ENCODE measurements around the gene TNFSF15.

The TNFSF15 gene

DNA sequence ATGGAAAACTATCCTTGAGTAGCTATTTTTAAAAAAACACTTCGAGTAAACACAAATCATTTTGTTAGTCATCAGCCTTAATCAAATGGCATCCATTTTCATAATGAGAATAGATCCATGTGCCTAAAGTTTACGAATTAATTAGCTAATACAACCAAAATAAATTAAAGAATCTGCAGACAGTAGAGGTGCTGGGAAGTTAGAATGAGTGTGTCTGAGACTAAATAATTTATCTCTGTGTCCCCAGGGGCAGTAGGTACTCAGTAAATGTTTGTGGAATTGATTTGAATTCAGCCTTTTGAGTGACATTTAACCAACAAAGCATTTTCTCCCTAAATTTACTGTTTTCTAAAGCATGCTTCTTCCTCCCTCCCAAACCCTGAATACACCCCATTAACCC is 18.6 kb downstream of the TNFSF15 start:
- no peak for DNase-seq

DNA sequence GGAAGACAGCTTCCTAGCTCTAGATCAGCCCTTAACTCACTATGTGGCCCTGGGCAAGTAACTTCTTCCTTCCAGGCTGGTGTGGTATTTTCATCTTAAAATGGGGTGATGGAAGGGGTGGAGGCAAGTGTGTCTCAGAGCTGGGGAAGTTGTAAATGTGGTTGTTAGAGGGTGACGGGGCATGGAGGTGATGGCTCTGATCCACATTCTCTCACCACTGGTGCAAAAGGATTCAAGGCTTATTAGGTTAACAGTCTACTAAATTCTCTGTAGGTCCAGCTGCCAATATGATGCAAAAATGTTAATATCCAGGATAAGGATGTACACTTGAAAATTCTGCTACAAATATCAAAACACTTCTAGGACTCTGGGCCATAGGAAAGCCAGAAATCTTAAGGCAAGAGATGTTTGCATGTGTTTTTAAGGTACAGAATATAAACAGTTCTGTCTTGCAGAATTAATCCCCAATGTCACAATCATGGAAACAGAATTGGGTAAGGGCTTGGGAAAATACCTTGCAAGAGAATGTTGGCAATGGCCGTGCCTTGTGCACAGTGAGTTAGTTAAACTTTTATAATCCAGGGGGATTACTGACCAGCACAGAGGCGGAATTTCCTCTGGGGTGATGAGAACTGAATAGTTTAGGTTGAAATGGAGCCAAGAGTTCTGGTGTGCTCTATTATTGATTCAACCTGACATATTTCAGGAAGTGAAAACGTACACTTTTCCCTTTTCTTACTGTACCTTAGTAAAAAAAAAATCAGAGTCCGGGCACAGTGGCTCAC is 19.8 kb downstream of the TNFSF15 start:
- DNase-seq, result no peak

DNA sequence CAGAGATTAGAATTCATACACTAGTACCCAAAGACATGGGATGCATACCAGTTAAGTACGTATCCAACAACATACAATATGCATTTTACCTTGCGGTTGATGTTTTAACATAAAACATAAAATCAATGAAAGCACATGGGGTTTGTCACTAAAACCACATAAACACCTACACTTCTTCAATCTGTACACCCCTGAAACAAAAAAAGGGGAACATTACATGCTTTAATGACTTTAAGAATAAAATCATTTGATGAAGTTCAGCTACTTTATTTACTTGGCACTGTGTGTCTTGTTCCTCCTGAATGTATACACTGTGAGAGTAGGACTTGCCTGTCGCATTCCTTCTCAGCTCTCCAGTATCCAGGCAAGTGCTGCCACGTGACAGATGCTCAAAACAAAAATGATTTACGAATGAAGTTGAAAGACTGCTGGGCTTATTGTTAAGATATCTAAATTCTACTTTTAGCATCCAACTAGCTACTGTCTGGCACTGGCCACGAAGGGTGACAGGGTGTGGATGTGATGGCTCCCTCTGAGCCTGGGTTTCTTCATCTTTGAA is 21.0 kb downstream of the TNFSF15 start:
- DNase-seq, result no peak

DNA sequence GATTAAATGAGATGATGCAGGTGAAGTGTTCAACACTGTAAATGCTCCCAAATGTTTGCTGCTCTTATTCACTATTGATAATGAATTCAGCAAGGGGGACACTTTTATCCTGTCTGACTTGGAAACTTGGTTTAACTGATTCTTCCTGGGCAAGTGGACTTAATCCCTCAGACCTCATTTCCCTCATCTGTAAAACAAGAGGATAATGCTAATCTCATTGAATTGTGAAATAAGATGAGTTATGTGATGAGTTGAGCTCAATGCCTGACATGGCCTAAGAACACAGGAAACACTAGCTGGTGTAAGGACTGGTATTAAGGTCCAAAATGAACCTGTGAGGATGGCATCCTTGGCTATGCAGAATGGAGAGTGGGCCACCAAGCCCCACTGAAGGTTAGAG is 23.3 kb downstream of the TNFSF15 start:
- no peak for DNase-seq

DNA sequence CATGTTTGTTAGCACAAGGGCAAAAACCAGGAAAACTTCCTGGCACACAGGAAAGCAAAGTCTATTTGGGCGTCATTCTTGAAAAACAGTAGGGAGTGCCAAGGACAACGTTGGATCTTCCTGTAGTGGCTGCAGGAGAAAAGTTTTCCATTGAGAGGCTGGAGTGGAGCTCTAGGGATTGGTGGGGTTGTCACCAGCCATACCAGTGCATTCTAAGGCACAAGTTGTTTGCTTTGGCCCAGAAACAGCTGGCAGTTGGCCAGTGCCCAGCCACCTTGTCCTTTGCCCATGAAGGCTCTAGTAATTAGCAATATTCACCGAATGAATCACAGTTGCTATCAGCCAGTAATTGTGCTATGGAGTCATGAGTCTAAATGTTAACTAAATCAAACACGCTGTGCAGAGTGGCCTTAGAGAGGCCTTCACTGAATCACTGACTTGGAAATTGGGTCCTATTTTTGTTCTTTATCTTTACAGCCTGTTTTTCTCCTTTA is 26.4 kb downstream of the TNFSF15 start:
- no peak for DNase-seq

DNA sequence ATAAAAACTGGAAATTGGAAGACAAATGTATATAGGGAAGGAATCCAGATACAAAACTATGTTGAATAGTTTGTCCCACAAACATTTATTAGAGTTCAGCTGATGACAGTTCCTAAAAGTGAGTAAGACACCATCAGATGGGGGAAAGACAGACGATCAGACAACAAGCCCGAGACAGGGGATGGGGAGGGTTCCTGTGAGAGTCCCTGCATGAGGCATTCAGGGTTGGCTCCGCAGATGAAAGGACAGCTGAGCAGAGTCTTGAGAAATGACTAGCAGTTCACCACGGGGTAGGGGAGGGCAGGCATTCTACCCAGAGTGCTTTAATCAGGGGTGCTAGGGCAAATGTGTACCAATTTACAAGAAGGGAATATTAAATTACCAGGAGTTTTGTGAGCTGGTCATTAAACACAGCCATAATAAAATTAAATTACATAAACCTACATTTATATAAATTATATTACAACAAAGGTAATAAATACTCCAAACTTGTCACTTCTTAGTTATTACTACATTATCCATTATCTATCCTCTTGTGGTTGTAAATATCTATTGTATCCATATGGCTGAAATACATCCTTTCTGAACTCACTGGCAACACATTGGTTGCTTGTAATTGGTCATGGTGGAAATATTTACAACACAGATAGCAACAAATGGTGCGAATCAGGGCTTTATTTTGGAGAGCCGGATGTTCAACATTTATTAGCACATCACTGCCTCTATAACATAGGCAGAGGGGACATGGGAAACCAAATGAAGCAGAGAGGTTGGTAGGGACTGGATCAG is 27.8 kb downstream of the TNFSF15 start:
- no peak for DNase-seq

DNA sequence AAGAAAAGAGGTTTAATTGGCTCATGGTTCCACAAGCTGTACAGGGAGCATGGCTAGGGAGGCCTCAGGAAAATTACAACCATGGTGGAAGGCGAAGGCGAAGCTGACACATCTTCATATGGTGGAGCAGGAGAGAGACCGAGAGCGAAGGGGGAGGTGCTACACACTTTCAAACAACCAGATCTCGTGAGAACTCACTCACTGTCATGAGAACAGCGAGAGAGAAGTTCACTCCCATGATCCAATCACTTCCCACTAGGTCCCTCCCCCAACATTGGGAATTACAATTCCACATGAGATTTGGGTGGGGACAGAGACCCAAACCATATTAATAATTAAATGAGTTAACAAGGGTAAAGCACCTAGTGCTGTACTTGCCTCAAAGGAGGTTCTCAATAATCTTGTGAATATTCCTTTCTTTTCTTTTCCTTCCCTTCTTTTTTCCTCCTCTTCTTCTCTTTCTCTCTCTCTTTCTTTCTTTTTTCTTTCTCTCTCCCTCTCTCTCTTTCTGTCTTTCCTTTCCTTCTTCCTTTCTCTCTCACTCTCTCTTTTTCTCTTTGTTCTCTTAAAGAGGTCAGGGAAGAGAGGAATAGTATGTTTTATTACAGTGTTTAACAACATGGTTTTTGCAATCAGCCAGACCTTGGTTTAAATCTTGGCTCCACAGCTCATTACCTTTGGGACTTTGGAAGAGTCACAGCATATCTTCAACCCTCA is 29.0 kb downstream of the TNFSF15 start:
- DNase-seq, result no peak

DNA sequence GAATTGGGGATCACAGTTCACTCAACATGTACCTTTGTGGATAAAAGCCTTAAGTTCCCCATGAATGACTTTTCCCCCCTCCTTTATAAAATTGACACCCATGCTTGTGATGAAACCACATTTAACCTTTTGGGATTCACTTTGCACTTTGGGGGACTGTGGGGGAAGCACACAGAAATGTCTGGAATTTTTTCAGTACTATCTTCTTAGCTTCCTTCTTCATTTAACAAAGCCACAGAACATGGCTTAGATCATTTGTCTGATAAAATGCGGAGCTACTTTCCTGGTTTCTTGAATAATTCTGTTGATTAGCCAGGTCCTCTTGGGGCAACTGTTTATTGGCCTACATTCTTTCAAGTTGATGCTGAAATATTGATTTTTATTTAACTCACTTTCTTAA is 29.9 kb downstream of the TNFSF15 start:
- no peak for DNase-seq

DNA sequence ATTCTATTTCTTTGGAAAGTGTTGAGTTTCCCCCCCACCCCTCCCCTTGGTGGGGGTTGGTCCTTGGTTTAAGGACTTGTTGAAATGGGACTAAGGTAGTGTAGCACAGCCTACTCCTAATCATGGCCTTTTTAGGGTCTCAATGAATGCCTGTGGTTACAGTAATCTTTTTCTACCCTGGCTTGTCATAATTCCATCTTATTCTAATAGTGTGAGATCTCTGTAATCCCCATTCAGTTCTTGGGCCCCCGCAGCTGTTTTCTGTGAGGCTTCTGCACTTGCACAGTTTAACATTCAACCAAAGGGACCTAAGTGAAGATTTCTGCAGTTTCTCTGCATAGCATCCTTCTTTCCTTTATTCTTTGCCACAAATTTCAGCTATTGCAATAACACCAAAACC is 30.7 kb downstream of the TNFSF15 start:
- no peak for DNase-seq

DNA sequence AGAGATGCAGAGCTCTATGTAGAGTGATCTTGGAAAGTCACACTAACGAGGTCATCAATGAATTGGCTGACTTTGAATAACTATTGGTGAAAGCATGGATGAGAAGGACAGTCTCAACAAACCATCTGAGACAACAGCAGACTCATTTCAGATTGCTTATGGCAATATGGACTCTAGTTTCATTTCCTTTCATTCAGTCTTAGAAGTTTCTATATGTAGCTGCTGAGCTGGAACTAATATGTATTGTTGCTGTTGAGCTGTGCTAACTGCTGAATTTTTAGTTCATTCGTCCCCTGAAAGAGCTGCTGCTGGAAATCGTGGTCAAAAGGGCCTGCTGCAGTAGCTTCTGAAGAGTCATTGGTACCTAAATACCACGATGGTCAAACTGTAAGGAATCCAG is 31.3 kb downstream of the TNFSF15 start:
- DNase-seq, result no peak

DNA sequence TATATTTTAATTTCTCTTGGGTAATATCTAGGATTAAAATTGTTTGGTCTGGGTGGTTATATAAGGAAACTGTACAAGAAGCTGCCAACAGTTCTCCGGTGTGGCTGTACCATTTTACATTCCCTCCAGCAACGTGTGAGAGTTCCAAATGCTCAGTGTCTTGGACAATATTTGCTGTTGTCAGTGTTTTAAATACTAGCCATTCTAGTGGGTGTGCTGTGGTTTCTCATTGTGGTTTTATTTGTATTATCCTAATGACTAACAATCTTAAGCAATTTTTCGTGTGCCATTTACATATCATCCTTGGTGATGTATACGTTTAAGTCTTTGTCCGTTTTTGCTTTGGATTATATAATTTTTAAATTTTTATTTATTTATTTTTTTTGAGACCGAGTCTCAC is 34.0 kb downstream of the TNFSF15 start:
- DNase-seq, result no peak

DNA sequence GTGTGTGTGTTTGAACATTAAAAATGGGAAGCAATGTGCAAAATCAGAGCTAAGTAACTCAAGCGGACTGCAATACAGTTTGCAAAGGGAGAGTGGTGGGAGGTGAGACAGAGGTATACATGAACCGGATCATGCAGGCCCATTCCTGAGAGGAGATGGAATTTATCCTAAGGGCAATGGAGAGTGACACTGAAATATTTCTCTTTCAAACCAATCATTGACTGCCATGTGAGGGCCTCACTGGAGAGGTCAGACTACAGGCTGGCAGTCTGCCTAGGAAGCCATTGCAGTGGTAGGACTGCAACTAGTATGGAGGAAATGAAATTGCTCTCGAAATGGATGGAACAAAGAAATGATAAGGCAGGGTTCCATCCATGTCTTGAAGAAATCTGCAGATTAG is 34.8 kb downstream of the TNFSF15 start:
- DNase-seq, result no peak

DNA sequence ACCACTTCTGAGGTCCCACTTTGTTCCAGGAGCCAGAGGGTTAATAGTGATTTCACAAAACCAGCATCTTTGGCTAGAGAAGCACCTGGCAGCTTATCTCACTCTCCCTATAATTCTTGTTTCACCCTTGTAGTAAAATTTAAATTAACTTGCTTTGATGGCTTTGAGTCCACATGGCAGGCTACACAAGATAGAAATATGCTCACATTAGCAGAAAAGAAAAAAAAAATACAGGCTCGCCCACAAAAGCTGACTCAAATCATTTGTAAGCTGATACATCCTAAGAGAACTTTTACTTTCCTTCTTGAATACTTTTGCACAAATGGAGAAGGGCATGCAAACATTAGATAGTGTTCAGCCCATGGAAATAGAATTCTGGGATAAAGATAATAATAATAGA is 36.2 kb downstream of the TNFSF15 start:
- DNase-seq, result no peak

DNA sequence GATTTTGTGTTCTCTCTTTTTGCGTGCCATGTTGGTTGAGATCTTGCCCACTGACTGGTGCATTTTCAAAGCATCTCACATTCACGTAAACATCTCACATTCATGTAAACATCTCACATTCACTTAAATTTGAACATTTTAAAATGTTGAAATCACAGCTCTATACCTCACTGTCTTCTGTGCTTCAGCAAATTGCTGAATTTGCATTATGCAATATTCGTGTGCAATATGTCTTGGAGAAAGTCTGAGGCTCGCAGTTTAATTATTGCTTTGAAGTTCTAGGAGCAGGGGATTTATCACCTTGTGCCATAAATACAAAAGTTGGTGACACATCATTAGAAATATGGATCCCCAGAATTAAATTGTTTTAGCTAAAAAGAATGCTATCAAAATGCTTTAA is 42.6 kb downstream of the TNFSF15 start:
- no peak for DNase-seq

DNA sequence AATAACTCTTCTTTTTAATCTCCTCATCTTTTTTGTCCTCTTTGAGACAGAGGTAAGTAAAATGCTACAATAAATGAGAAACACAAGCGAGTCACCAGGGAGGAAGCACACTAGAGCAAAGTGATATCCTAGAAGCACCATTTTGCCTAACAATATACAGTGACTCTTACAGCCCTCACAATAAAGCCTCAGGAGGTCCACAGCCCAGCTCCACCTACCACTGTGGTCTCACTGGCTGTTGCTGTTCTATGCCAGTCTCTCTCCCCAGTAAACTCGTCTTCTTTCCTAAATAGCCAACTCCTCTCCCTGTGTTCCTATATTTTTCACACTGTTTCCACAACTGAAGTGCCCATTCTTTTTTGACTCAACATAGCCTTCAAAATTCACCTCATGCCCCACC is 44.3 kb downstream of the TNFSF15 start:
- DNase-seq, result no peak

DNA sequence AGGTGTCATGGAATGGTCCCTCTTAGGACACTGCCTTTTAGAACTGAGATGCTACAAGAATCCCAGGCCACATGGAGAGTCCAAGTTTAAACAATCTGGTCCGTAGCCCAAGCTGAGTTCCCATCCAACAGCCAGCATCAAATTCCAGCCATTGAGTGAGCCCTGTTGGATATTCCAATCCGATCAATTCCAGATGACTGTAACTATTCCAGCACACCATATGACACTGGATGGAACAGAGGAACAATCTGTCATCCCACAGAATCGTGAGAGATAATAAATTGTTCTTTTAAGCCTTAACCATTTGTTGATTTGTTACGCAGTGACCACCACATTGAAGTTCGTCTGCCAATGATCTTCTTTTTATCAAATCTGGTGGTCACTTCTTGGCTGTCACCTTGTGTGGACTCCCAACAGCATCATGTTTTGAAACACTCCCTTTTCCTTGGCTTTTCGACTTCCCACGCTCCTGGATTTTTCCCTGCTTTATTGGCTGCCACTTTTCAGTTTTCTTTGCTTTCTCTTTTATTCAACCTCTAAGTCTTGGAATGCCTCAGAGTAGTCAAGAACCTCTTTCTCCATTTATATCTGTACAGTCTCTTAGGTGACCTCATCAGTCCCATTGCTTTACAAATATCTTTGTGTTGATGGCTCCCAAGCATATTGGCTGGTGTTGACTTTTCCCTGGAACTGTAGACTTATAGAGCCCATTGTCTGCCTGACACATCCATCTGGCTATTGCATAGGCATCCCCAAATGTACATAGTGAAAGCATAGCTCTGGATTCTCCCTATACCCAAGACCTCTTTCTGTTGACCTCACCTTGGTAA is 46.1 kb downstream of the TNFSF15 start:
- DNase-seq, result no peak

DNA sequence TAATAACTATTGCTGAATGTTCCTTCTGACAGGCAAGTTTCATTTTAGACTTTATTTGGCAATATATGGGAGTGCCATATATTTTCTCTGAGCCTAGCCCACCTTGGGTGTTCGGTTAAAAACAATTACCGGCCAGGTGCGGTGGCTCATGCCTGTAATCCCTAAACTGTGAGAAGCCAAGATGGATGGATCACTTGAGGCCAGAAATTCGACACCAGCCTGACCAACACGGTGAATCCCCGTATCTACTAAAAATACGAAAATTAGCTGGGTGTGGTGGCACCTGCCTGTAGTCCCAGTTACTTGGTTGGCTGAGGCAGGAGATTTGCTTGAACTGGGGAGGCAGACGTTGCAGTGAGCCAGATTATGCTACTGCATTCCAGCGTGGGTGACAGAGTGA is 47.9 kb downstream of the TNFSF15 start:
- no peak for DNase-seq

DNA sequence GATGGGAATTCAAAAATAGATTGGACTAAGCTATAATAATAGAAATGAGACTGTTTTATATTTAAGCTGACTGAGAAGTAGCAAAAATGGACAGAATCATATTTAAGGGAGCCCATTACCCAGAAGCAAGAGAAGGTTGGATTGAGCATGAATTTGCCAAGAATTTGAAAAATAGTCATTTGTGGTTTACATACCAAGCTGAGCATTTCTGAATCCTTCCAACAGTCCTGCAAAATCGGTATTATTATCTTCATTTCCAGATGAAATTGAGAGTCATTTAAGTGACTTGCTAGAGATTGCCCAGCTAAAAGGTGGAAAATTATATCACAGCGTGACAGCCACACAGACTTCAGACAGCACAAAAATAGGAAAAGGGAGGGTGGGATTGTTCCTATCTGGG is 48.4 kb downstream of the TNFSF15 start:
- DNase-seq, result no peak

DNA sequence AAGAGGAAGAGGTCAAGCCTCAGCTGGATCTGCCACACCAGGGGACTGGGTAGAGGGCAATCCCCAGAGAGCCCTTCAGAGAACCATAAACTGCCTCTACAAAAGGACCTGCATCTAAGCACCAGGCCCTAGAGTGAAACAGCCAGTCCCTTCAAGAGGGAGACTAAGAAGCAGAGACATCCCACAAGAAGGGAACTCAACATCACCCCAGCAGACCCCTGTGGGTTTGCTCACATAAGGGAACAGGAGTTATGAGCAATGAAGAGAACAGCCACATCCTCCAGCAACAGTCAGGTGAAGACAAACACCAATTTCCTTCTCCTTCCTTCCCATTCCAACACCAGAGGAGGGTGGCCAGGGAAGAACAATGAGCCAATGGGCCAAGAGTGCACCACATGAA is 48.9 kb downstream of the TNFSF15 start:
- DNase-seq, result no peak

DNA sequence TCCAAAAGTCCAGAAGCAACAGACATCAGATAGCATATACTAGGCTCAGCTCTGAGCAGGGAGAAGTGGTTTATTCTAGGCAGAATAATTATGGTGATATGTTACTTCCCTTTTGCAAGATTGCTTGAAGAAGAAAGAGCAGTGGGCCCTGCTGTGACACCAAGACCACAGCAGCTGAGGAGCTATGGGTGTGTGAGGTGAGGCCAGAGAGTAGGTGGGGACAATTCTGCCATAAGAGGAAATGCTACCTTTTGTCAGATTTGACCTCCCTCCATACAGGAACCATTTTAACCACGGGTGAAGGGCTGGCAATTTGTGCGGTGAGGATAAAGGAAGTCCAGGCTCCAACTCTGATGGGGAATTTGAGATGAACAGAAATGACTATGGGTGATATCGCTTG is 51.3 kb downstream of the TNFSF15 start:
- no peak for DNase-seq

DNA sequence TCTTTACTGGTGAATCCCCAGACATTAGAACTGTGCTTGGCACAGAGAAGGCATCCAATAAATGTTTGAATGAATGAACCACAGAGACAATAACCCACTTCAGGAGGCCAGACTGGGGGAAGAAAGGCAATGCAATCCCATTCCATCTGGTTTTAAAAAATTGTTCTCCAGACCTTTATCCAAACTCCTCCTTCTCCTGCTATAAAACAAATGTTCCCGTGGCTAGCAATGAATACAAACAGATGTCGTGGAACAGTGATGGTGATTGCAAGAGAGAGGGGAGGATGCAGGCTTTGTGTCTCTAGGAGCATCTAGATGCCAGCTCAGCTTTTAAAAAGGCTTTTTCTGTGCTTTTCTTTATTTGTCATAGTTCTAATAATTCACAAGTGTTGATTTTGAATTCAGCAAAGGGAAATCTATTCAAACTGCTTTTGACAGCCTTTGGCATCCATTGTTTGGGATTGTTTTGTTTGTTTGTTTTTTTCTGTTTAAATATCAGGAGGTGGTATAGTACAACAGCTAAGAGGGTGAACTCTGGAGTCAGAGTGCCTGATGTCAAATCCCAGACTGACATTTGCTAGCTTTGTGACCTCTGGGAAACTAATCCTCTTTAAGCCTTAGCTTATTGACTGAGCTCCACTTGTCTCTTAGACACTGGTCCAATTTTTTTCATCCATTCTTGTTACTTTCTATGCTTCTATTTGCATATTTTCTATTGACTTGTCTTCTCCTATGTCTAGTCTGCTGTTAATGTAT is 59.1 kb downstream of the TNFSF15 start:
- DNase-seq, result no peak

Measured in NK-92 treated with Interleukin-12 subunit alpha and Interleukin-12 subunit beta, amount 100 ng/mL, for 24 hours (cell line).